ENCODE measurements around the gene ACY1. TPM values are rescaled to one million over a fixed set of nuclear protein-coding genes. Genes with fewer than 3 reads are reported as not detected.

Gene ACY1
- total RNA-seq, 1 experiment from 2014 or later, result 62.6 TPM

DNA sequence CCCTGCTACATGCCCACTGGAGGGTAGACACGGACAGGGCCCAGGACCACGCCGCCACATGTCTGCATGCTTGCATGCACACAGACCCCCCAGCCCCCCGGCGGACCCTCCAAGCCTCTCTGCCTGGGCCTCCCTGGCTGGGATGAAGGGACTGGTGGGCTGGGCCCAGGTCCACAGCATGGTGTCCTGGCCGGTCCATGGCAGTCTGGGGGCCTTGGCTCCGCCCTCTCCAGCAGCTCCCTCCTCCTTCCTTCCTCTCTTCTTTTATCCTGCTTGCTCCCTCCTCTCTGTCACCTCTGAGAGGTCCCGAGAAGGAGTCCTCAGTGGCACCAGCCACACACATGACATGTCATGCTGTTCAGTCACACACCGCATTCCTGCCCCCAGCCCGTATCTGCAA, 48.6 kb downstream of the ACY1 start:
- Histone ChIP-seq H2BK12ac (ENCODE audit: insufficient read length, low read depth, low read length) (no peak overlapping the region), H4K20me1 (ENCODE audit: control insufficient read depth, insufficient read depth, insufficient read length) (no peaks in the 10 kb centered on the region), H4K5ac (ENCODE audit: insufficient read length, low read depth, low read length) (no peak overlapping the region), H2AK5ac (ENCODE audit: insufficient read length, low read length) (no peak overlapping the region), H3K9ac (ENCODE audit: extremely low read depth, insufficient read length, low read length) (no peak overlapping the region), H3K27ac (ENCODE audit: insufficient read length, low read depth, low read length) (no peak overlapping the region), H3K56ac (ENCODE audit: insufficient read length, low read depth, low read length) (no peak overlapping the region), H2BK15ac (ENCODE audit: low read depth, low read length) (no peak overlapping the region), H3K18ac (ENCODE audit: insufficient read length, low read depth, low read length) (no peak overlapping the region), H3K4me2 (ENCODE audit: insufficient read depth, insufficient read length, low read length) (no peak overlapping the region), H3K4me1 (ENCODE audit: insufficient read depth, low read length) (no peaks in the 10 kb centered on the region), H3K79me2 (ENCODE audit: insufficient read depth, low read length) (no peaks in the 10 kb centered on the region), H3K23ac (ENCODE audit: insufficient read length, low read depth, low read length) (no peak overlapping the region), H3K9me3 (ENCODE audit: control insufficient read depth, low read depth, low read length) (no peaks in the 10 kb centered on the region), H2AFZ (ENCODE audit: low read length) (no peak overlapping the region), H3K14ac (ENCODE audit: insufficient read depth, low read length) (no peak overlapping the region), H3K79me1 (ENCODE audit: insufficient read depth, low read depth, low read length, poor library complexity, severe bottlenecking) (no peaks in the 10 kb centered on the region), H2BK120ac (ENCODE audit: low read depth, low read length, poor library complexity, severe bottlenecking) (no peak overlapping the region), H2BK20ac (ENCODE audit: low read depth, low read length, poor library complexity, severe bottlenecking) (no peak overlapping the region), H3K4ac (ENCODE audit: low read depth, low read length) (no peak overlapping the region), H3T11ph (ENCODE audit: low read length) (no peak overlapping the region), H4K8ac (replicated peaks; ENCODE audit: insufficient read length, low read depth, low read length) (no peak overlapping the region), H3K23me2 (ENCODE audit: insufficient read length, low read depth, low read length, poor library complexity, severe bottlenecking) (no peaks in the 10 kb centered on the region), H3K27me3 (ENCODE audit: insufficient read depth, low read length) (no peaks in the 10 kb centered on the region), H2BK5ac (ENCODE audit: insufficient read length, low read length) (no peak overlapping the region), H4K91ac (ENCODE audit: insufficient read length, low read depth, low read length) (no peak overlapping the region)
- Mint-ChIP-seq H3K27me3 (ENCODE audit: low read depth) (peaks cover 2% of the 10 kb centered on the region; the same call in 1 of the 2 replicates), H3K9me3 (no peaks in the 10 kb centered on the region), H3K27ac (no peak overlapping the region), H3K4me1 (peaks cover 0 to 7% of the 10 kb centered on the region in 2 experiments; a peak in 2 of 4 replicates), H3K36me3 (ENCODE audit: insufficient read depth in 1 of 3, low read depth in 3 of 3) (no peaks in the 10 kb centered on the region), H3K4me3 (no peak overlapping the region)
- TF ChIP-seq, protein P1, sequence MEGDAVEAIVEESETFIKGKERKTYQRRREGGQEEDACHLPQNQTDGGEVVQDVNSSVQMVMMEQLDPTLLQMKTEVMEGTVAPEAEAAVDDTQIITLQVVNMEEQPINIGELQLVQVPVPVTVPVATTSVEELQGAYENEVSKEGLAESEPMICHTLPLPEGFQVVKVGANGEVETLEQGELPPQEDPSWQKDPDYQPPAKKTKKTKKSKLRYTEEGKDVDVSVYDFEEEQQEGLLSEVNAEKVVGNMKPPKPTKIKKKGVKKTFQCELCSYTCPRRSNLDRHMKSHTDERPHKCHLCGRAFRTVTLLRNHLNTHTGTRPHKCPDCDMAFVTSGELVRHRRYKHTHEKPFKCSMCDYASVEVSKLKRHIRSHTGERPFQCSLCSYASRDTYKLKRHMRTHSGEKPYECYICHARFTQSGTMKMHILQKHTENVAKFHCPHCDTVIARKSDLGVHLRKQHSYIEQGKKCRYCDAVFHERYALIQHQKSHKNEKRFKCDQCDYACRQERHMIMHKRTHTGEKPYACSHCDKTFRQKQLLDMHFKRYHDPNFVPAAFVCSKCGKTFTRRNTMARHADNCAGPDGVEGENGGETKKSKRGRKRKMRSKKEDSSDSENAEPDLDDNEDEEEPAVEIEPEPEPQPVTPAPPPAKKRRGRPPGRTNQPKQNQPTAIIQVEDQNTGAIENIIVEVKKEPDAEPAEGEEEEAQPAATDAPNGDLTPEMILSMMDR (conservative IDR thresholded peaks at IDR 0.05), result no peak
- WGBS (ENCODE audit: extremely low coverage, insufficient read length, low lambda C conversion rate), result no CpG with 5 or more reads among the region's 10 CpGs
- DNase-seq, result no peak

Measured in H9 (cell line).